NT2/D1 (cell line): ENCODE results near the gene RFC2.

Experiments
- DNase-seq: peaks from one replicate; pipeline ENCODE4 v3.0.0-alpha.2; 2011; ENCODE audit warnings: low read depth, low spot score
- H3K27me3 ChIP-seq: 2 replicates; pipeline ENCODE4 v1.6.0; 2011; ENCODE audit warnings: mild to moderate bottlenecking; ENCODE audit not compliant: insufficient read length, insufficient read depth
- H3K36me3 ChIP-seq: 2 replicates; pipeline ENCODE4 v1.6.1; 2011; ENCODE audit warnings: mild to moderate bottlenecking, low read length, mixed read lengths; ENCODE audit not compliant: insufficient read depth, insufficient read length
- H3K4me1 ChIP-seq: 2 replicates; pipeline ENCODE4 v1.5.1; 2011; ENCODE audit not compliant: insufficient read depth, insufficient read length
- H3K4me3 ChIP-seq: 2 replicates; pipeline ENCODE4 v1.5.1; 2011; ENCODE audit warnings: low read depth; ENCODE audit not compliant: insufficient read length
- H3K9ac ChIP-seq: 2 replicates; pipeline ENCODE4 v1.6.0; 2011; ENCODE audit warnings: low read depth; ENCODE audit not compliant: insufficient read length
- H3K9me3 ChIP-seq: 2 replicates; pipeline ENCODE4 v1.5.1; 2011; ENCODE audit warnings: mild to moderate bottlenecking, low read length; ENCODE audit not compliant: insufficient read depth
- SUZ12 ChIP-seq: IDR thresholded peaks from 2 replicates; pipeline ENCODE4 v1.6.1; 2011; ENCODE audit not compliant: insufficient read length, insufficient read depth; ENCODE audit errors: extremely low read depth
- YY1 ChIP-seq: IDR thresholded peaks from 2 replicates; pipeline ENCODE4 v1.6.1; 2011; ENCODE audit not compliant: insufficient read length, insufficient read depth
- ZNF274 ChIP-seq: IDR thresholded peaks from 2 replicates; pipeline ENCODE4 v1.6.1; 2011; ENCODE audit warnings: mild to moderate bottlenecking, low read depth, low read length

RFC2 gene

GRCh38 chr7:74288034-74288881, 34.1 kb upstream of the RFC2 start:
- no peaks in the 10 kb centered on the region for H3K9me3 ChIP-seq
- DNase-seq = no peak
- H3K4me3 ChIP-seq = peak overlapping the region; percentile 39
- peaks cover 4% of the 10 kb centered on the region for H3K36me3 ChIP-seq
- peaks cover 14% of the 10 kb centered on the region for H3K4me1 ChIP-seq
- no peak overlapping the region for H3K9ac ChIP-seq
- peaks cover 39% of the 10 kb centered on the region for H3K27me3 ChIP-seq
- TF ChIP-seq SUZ12 (no peak), ZNF274 (no peak), YY1 (no peak)

GRCh38 chr7:74287303-74288033, 33.3 kb upstream of the RFC2 start:
- Histone ChIP-seq H3K36me3 (peaks cover 4% of the 10 kb centered on the region), H3K4me3 (no peak overlapping the region), H3K9ac (no peak overlapping the region), H3K4me1 (peaks cover 17% of the 10 kb centered on the region), H3K9me3 (no peaks in the 10 kb centered on the region), H3K27me3 (peaks cover 41% of the 10 kb centered on the region)
- no peak for DNase-seq
- TF ChIP-seq SUZ12 (no peak), ZNF274 (no peak), YY1 (no peak)

GRCh38 chr7:74286131-74286530, 31.9 kb upstream of the RFC2 start:
- peaks cover 1% of the 10 kb centered on the region for H3K36me3 ChIP-seq
- TF ChIP-seq ZNF274 (no peak), YY1 (no peak), SUZ12 (no peak)
- H3K4me1 ChIP-seq = peaks cover 18% of the 10 kb centered on the region
- no peak overlapping the region for H3K9ac ChIP-seq
- H3K9me3 ChIP-seq = no peaks in the 10 kb centered on the region
- H3K27me3 ChIP-seq = peaks cover 35% of the 10 kb centered on the region
- DNase-seq = no peak
- no peak overlapping the region for H3K4me3 ChIP-seq

- Histone ChIP-seq H3K36me3 (no peaks in the 10 kb centered on the region), H3K9me3 (no peaks in the 10 kb centered on the region), H3K4me3 (no peak overlapping the region), H3K4me1 (peaks cover 17% of the 10 kb centered on the region), H3K27me3 (peaks cover 22% of the 10 kb centered on the region), H3K9ac (no peak overlapping the region)
- TF ChIP-seq SUZ12 (no peak), YY1 (no peak), ZNF274 (no peak)
- DNase-seq = no peak
Observed at GRCh38 chr7:74284781-74285259, 30.6 kb upstream of the RFC2 start.

GRCh38 chr7:74283858-74284447, 29.8 kb upstream of the RFC2 start:
- peaks cover 19% of the 10 kb centered on the region for H3K27me3 ChIP-seq
- no peaks in the 10 kb centered on the region for H3K9me3 ChIP-seq
- DNase-seq = no peak
- TF ChIP-seq YY1 (no peak), ZNF274 (no peak), SUZ12 (no peak)
- H3K4me1 ChIP-seq = peaks cover 17% of the 10 kb centered on the region
- H3K9ac ChIP-seq = no peak overlapping the region
- H3K4me3 ChIP-seq = no peak overlapping the region
- H3K36me3 ChIP-seq = no peaks in the 10 kb centered on the region

GRCh38 chr7:74282748-74283459, 28.7 kb upstream of the RFC2 start:
- no peak for TF ChIP-seq SUZ12
- TF ChIP-seq ZNF274 = no peak
- no peak for TF ChIP-seq YY1
- Histone ChIP-seq H3K4me1 (peaks cover 12% of the 10 kb centered on the region), H3K9ac (no peak overlapping the region), H3K36me3 (no peaks in the 10 kb centered on the region), H3K4me3 (no peak overlapping the region), H3K27me3 (peaks cover 9% of the 10 kb centered on the region), H3K9me3 (no peaks in the 10 kb centered on the region)
- DNase-seq = peak; percentile 87
